GM12875 (cell line): ENCODE data around the gene TRIM31.
"Not testable (repeated sequence)": the region's sequence is repeated elsewhere in the genome, so short reads cannot be mapped to it uniquely, and the experiment has no call there.

Experiments
- H3K4me3 ChIP-seq: one replicate; pipeline ENCODE4 v1.5.1; 2011; ENCODE audit warnings: low read depth, low read length, control low read depth
- TF ChIP-seq, protein P1 (sequence below): IDR thresholded peaks from 2 replicates; pipeline ENCODE4 v1.5.1; 2011; ENCODE audit warnings: low read depth, mild to moderate bottlenecking, control low read depth, inconsistent platforms, low read length, moderate library complexity, borderline replicate concordance; ENCODE audit not compliant: insufficient read depth

The TRIM31 gene

DNA sequence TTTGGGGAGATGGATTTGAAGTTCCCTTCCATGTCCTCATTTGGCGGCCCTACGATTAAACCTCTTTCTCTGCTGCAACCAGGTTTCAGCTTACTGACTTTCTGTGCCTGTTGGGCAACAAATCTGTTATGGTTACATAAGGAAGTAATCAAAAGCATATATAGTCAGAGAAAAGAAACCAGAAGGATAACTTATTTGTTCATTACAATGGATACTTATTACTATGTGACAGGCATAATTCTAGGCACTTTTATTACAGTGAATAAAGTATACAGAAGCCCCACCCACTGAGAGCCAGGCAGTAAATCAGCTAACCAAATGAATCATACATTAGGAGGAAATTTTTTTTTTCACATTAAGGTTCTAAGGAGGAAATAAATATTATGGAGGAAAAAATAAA, 9.6 kb upstream of the TRIM31 start:
- no peak overlapping the region for H3K4me3 ChIP-seq
- TF ChIP-seq, protein P1, sequence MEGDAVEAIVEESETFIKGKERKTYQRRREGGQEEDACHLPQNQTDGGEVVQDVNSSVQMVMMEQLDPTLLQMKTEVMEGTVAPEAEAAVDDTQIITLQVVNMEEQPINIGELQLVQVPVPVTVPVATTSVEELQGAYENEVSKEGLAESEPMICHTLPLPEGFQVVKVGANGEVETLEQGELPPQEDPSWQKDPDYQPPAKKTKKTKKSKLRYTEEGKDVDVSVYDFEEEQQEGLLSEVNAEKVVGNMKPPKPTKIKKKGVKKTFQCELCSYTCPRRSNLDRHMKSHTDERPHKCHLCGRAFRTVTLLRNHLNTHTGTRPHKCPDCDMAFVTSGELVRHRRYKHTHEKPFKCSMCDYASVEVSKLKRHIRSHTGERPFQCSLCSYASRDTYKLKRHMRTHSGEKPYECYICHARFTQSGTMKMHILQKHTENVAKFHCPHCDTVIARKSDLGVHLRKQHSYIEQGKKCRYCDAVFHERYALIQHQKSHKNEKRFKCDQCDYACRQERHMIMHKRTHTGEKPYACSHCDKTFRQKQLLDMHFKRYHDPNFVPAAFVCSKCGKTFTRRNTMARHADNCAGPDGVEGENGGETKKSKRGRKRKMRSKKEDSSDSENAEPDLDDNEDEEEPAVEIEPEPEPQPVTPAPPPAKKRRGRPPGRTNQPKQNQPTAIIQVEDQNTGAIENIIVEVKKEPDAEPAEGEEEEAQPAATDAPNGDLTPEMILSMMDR: no peak

DNA sequence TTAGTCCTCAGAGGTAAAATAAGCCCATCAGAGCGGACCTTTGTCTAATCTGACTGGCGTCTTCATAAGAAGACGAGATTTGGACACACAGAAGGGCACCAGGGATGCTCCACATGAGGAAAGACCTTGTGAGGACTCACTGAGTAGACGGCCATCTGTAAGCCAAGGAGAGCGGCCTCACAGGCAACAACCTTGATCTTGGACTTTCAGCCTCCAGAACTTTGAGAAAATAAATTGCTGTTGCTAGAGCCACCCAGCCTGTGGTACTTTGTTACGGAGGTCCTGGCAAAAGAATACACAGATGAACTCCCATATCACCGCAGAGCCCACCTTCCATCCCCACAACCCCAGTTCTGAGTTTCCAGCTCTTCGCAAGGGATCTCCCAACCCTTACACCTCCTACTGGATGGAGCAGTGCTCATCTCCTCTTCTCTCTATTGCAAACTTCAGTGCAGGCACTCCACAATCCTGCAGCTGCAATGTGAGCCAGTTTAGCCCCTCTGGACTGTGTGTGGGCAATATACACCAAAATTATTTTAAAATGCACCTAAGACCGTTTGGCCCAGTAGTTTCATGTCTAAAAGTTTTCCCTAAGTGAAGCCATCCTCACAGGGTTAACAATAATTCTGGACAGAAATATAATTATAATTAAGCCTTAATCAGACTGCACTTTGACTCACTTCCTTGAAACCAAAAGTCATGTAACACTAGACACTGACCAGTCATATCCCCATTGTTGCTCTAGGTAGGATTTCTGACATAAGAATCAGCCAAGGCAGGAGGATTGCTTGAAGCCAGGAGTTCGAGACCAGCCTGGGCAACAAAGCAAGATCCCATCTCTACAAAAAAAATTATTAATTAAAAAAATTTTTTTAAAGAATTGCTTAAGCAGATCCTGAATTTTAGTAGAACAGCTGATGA, 8.8 kb upstream of the TRIM31 start:
- TF ChIP-seq, protein P1: no peak
- H3K4me3 ChIP-seq: no peak overlapping the region

GRCh38 chr6:30118691-30119090, 5.8 kb upstream of the TRIM31 start:
- not testable (repeated sequence) for H3K4me3 ChIP-seq

- TF ChIP-seq, protein P1: no peak
- H3K4me3 ChIP-seq: no peak overlapping the region
These were observed 3.8 kb upstream of the TRIM31 start for GRCh38 chr6:30116724-30117123.

- H3K4me3 ChIP-seq: no peak overlapping the region
- TF ChIP-seq, protein P1: no peak
These were observed 951 bp upstream of the TRIM31 start for GRCh38 chr6:30113841-30114240.

DNA sequence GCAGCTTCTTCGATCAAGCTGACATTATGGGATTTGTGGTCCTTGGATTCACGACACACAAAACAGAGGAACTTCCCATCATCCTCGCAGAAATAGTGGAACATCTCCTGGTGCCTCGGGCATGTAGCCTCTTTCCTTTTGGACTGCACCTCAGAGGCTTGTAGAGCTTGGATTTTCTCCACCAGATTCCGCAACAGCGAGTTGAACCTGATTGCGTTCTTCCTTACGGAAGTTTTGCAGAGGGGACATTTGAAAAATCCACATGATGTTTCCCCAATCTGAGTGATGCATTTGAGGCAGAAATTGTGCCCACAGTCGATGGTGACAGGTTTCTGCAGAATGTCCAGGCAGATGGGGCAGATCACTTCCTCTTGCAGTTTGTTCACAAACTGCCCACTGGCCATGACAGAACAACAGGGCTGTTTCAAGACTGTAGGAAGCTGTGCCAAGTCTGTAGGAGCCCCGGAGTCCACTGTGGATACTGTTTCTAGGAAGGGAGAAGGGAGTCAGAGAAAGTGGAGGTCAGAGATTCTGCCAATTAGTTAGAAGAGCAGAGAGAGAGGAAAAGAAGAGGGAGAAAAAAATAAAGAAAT, 392 bp downstream of the TRIM31 start:
- TF ChIP-seq, protein P1: no peak
- no peak overlapping the region for H3K4me3 ChIP-seq

- H3K4me3 ChIP-seq: no peak overlapping the region
- TF ChIP-seq, protein P1: no peak
These were observed 1.5 kb downstream of the TRIM31 start for GRCh38 chr6:30111266-30111856.
